IMR-90 (cell line): ENCODE data around the gene WASF1. TPM values are rescaled to one million over a fixed set of nuclear protein-coding genes. Genes with fewer than 3 reads are reported as not detected.

ENCODE experiments used
- ATAC-seq: fragments of 200-7000 bp; cut with Tn5 transposase; 2 replicates; pipeline ENCODE4 v1.9.1; 2020; ENCODE audit warnings: low read depth, mild to moderate bottlenecking, moderate library complexity
- BruUV-seq: library from RNA; stranded (reverse); fragments of 400-500 nt; replicated peaks from 2 replicates; lab custom pipeline; 2021; lab: Mats Ljungman, UMichigan
- CTCF ChIA-PET: fragments of 300-600 bp; formaldehyde crosslinking; extraction: SDS; loops from one replicate; lab custom pipeline; 2021; ENCODE audit warnings: antibody characterized with exemption; lab: Yijun Ruan, JAX
- POLR2A ChIA-PET: fragments of 300-600 bp; sonication (Branson Sonifier 250); formaldehyde crosslinking; loops from one replicate; lab custom pipeline; 2022; ENCODE audit warnings: antibody characterized with exemption; ENCODE audit not compliant: unreplicated experiment; lab: Charles Lee
- DNase-seq: peaks from one replicate; pipeline ENCODE4 v3.0.0; 2013
- H2AFZ ChIP-seq: replicated peaks from 2 replicates; pipeline ENCODE3; 2013; ENCODE audit warnings: low read length, mild to moderate bottlenecking; ENCODE audit not compliant: poor library complexity
- H2AK5ac ChIP-seq: 2 replicates; pipeline ENCODE4 v1.6.1; 2013; ENCODE audit warnings: low read depth, low read length, inconsistent platforms
- H2AK9ac ChIP-seq: replicated peaks from 2 replicates; pipeline ENCODE3; 2013; ENCODE audit warnings: mild to moderate bottlenecking, low read depth, low read length, moderate library complexity; ENCODE audit not compliant: poor library complexity
- H2BK120ac ChIP-seq: 2 replicates; pipeline ENCODE4 v1.6.1; 2013; ENCODE audit warnings: low read depth, low read length, inconsistent platforms
- H2BK15ac ChIP-seq: 3 replicates; pipeline ENCODE4 v1.6.1; 2013; ENCODE audit warnings: low read depth, low read length, inconsistent platforms
- H2BK20ac ChIP-seq: 2 replicates; pipeline ENCODE4 v1.6.1; 2013; ENCODE audit warnings: low read depth, mild to moderate bottlenecking, inconsistent platforms, low read length, moderate library complexity
- H2BK5ac ChIP-seq: 2 replicates; pipeline ENCODE4 v1.6.1; 2013; ENCODE audit warnings: mild to moderate bottlenecking, low read depth, low read length, inconsistent platforms; ENCODE audit not compliant: poor library complexity, severe bottlenecking
- H3K14ac ChIP-seq: replicated peaks from 2 replicates; pipeline ENCODE4 v1.6.1; 2013; ENCODE audit warnings: low read depth, low read length, inconsistent platforms
- H3K18ac ChIP-seq: 2 replicates; pipeline ENCODE4 v1.6.1; 2013; ENCODE audit warnings: low read depth, low read length, control low read depth
- H3K23ac ChIP-seq: 2 replicates; pipeline ENCODE4 v1.6.1; 2013; ENCODE audit warnings: low read depth, low read length, inconsistent platforms
- H3K27ac ChIP-seq: 2 replicates; pipeline ENCODE4 v1.5.1; 2013; ENCODE audit warnings: mild to moderate bottlenecking, control low read depth, low read length; ENCODE audit not compliant: insufficient read depth
- H3K27me3 ChIP-seq: 2 replicates; pipeline ENCODE4 v1.6.1; 2013; ENCODE audit warnings: low read length; ENCODE audit not compliant: control insufficient read depth, insufficient read depth
- H3K36me3 ChIP-seq: 2 replicates; pipeline ENCODE4 v1.6.1; 2013; ENCODE audit warnings: low read length, mixed read lengths; ENCODE audit not compliant: control insufficient read depth, insufficient read depth
- H3K4ac ChIP-seq: 2 replicates; pipeline ENCODE4 v1.6.1; 2013; ENCODE audit warnings: low read depth, low read length, inconsistent platforms
- H3K4me1 ChIP-seq: 2 replicates; pipeline ENCODE4 v1.6.1; 2013; ENCODE audit warnings: low read length, mixed read lengths; ENCODE audit not compliant: control insufficient read depth, insufficient read depth
- H3K4me2 ChIP-seq: 2 replicates; pipeline ENCODE4 v1.6.1; 2013; ENCODE audit warnings: low read depth, mild to moderate bottlenecking, control low read depth, low read length, moderate library complexity
- H3K4me3 ChIP-seq: 2 replicates; pipeline ENCODE4 v1.5.1; 2013; ENCODE audit warnings: low read depth, mild to moderate bottlenecking, control low read depth, low read length, moderate library complexity; ENCODE audit not compliant: insufficient read depth
- H3K56ac ChIP-seq: 2 replicates; pipeline ENCODE4 v1.6.1; 2013; ENCODE audit warnings: low read length, inconsistent platforms; ENCODE audit not compliant: insufficient read depth; ENCODE audit errors: extremely low read depth
- H3K79me1 ChIP-seq, 2 experiments: 2 replicates each; pipeline ENCODE4 v1.6.1; 2013; ENCODE audit warnings: low read length in 2 of 2, inconsistent platforms in 1 of 2, low read depth in 1 of 2
- H3K9ac ChIP-seq: 2 replicates; pipeline ENCODE4 v1.6.1; 2013; ENCODE audit warnings: low read depth, low read length, control low read depth
- H3K9me1 ChIP-seq: 2 replicates; pipeline ENCODE4 v1.6.1; 2013; ENCODE audit warnings: low read length, inconsistent platforms; ENCODE audit not compliant: insufficient read depth
- H3K9me3 ChIP-seq: 2 replicates; pipeline ENCODE4 v1.6.1; 2013; ENCODE audit warnings: low read length; ENCODE audit not compliant: control insufficient read depth, insufficient read depth
- H4K20me1 ChIP-seq: 2 replicates; pipeline ENCODE4 v1.6.1; 2013; ENCODE audit warnings: low read length, inconsistent platforms; ENCODE audit not compliant: insufficient read depth
- H4K5ac ChIP-seq: 2 replicates; pipeline ENCODE4 v1.6.1; 2013; ENCODE audit warnings: mild to moderate bottlenecking, low read depth, low read length, control low read depth
- H4K8ac ChIP-seq, 2 experiments: 2 replicates each; pipeline ENCODE4 v1.6.1; 2013; ENCODE audit warnings: low read depth in 2 of 2, low read length in 2 of 2, control low read depth in 1 of 2, inconsistent platforms in 1 of 2
- H4K91ac ChIP-seq: 2 replicates; pipeline ENCODE4 v1.6.1; 2013; ENCODE audit warnings: low read depth, low read length, inconsistent platforms; ENCODE audit not compliant: insufficient read depth
- FOS ChIP-seq: fragments of 150-350 bp; IDR thresholded peaks from 2 replicates; pipeline ENCODE4 v1.6.1; 2016; ENCODE audit warnings: low read depth, low read length
- MAFK ChIP-seq: IDR thresholded peaks from 2 replicates; pipeline ENCODE4 v1.6.1; 2012; ENCODE audit warnings: low read depth, low read length, improper control_type of control experiment
- NFE2L2 ChIP-seq: fragments of 150-350 bp; IDR thresholded peaks from 2 replicates; pipeline ENCODE4 v1.6.1; 2016; ENCODE audit warnings: low read depth, mild to moderate bottlenecking, low read length
- RCOR1 ChIP-seq: IDR thresholded peaks from 2 replicates; pipeline ENCODE4 v1.6.1; 2012; ENCODE audit warnings: mild to moderate bottlenecking, low read length, improper control_type of control experiment; ENCODE audit not compliant: insufficient replicate concordance
- WGBS, 2 experiments: methylation state at CpG; one replicate each; pipeline versions ENCODE4 v1.1.5 to v1.1.7; 2013; ENCODE audit warnings: missing lambda C conversion rate in 2 of 2; ENCODE audit not compliant: insufficient read length in 1 of 2; ENCODE audit errors: extremely low coverage in 2 of 2; 5-methylcytosine and 5-hydroxymethylcytosine counted together
- dilution Hi-C: fragments of 300-500 bp; cut with HindIII; formaldehyde crosslinking; loops from one replicate; pipeline ENCODE4 v1.14.3; 2018; ENCODE audit warnings: low sequenced_read_pairs; ENCODE audit not compliant: unreplicated experiment
- in situ Hi-C: fragments of 300-500 bp; cut with MboI; formaldehyde crosslinking; loops from 3 replicates; pipeline ENCODE4 v1.14.3; 2019; ENCODE audit warnings: low sequenced_read_pairs, inconsistent platforms, mixed read lengths
- intact Hi-C: fragments of 100-400 bp; cut with micrococcal nuclease; formaldehyde crosslinking; loops from 2 replicates; pipeline ENCODE4 v1.10.0; 2022
- polyA plus RNA-seq, 3 experiments: library from polyadenylated mRNA; depleted of rRNA; stranded (reverse); fragments of >200 nt; gene quantifications; 2 replicates each; pipeline ENCODE4 v1.2.3, GENCODE V29; 2012; ENCODE audit warnings: low replicate concordance in 1 of 3
- total RNA-seq: library from RNA; depleted of rRNA; stranded (reverse); fragments of >200 nt; gene quantifications from 2 replicates; pipeline ENCODE4 v1.2.3, GENCODE V29; 2012
- TF ChIP-seq, protein P1 (sequence below): fragments of 150-350 bp; IDR thresholded peaks from 2 replicates; pipeline ENCODE4 v1.6.1; 2016; ENCODE audit warnings: low read depth, mild to moderate bottlenecking, low read length, moderate library complexity, borderline replicate concordance

The WASF1 gene
- total and polyA plus RNA-seq, 2 of the 4 experiments (the other 2 are of a cell fraction) = 3.0 to 17.3 TPM

GRCh38 chr6:110083875-110084585 lies 95.4 kb downstream of the WASF1 start:
- Histone ChIP-seq H2BK20ac (no peak overlapping the region), H2BK120ac (no peak overlapping the region), H3K4me2 (no peak overlapping the region), H3K9ac (no peak overlapping the region), H3K18ac (no peak overlapping the region), H2AK9ac (no peak overlapping the region), H4K8ac (no peak overlapping the region), H2AK5ac (no peak overlapping the region), H3K27ac (no peak overlapping the region), H2BK5ac (no peak overlapping the region), H3K36me3 (no peaks in the 10 kb centered on the region), H3K4me1 (no peaks in the 10 kb centered on the region), H3K27me3 (no peaks in the 10 kb centered on the region; the same call in 1 of the 2 replicates), H3K23ac (no peak overlapping the region), H3K56ac (no peak overlapping the region), H3K4ac (no peak overlapping the region), H3K4me3 (no peak overlapping the region), H4K91ac (no peak overlapping the region), H3K9me1 (no peaks in the 10 kb centered on the region), H2BK15ac (no peak overlapping the region), H4K20me1 (no peaks in the 10 kb centered on the region), H3K79me1 (no peaks in the 10 kb centered on the region), H3K14ac (no peak overlapping the region), H3K9me3 (no peaks in the 10 kb centered on the region), H2AFZ (no peak overlapping the region), H4K5ac (no peak overlapping the region)
- DNase-seq (no peak), ATAC-seq (no peak)
- ChIA-PET POLR2A (no interaction called here), CTCF (interaction anchor here (0.6 kb wide), 1 partner anchor 117 kb away, joined by 3 read pairs; no protein-coding TSS in a partner anchor)
- in situ Hi-C loops = no loop called here
- BruUV-seq = no TSS peak
- TF ChIP-seq NFE2L2 = no peak
- TF ChIP-seq MAFK = no peak
- TF ChIP-seq RCOR1 = no peak
- TF ChIP-seq, protein P1, sequence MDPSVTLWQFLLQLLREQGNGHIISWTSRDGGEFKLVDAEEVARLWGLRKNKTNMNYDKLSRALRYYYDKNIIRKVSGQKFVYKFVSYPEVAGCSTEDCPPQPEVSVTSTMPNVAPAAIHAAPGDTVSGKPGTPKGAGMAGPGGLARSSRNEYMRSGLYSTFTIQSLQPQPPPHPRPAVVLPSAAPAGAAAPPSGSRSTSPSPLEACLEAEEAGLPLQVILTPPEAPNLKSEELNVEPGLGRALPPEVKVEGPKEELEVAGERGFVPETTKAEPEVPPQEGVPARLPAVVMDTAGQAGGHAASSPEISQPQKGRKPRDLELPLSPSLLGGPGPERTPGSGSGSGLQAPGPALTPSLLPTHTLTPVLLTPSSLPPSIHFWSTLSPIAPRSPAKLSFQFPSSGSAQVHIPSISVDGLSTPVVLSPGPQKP = no peak
- TF ChIP-seq FOS = no peak
- WGBS, 2 experiments = no CpG with 5 or more reads among the region's 1 CpG
- intact Hi-C loops = no loop called here
- dilution Hi-C loops = no loop called here
